WTC11 (cell line): ENCODE data around the gene MPP2. TPM values are rescaled to one million over a fixed set of nuclear protein-coding genes. Genes with fewer than 3 reads are reported as not detected.

Source experiments
- ATAC-seq: fragments of 200-7000 bp; cut with Tn5 transposase; 2 replicates; pipeline ENCODE4 v1.10.0; 2021; ENCODE audit warnings: mild to moderate bottlenecking, moderate library complexity
- CTCF ChIA-PET: fragments of 300-600 bp; sonication (Branson Sonifier 250); formaldehyde crosslinking; loops from one replicate; lab custom pipeline; 2021; ENCODE audit warnings: antibody characterized with exemption; lab: Charles Lee
- POLR2A ChIA-PET: fragments of 350-600 bp; sonication (Branson Sonifier 250); formaldehyde crosslinking; loops from one replicate; lab custom pipeline; 2021; ENCODE audit warnings: antibody characterized with exemption; lab: Charles Lee
- DNase-seq: peaks from one replicate; pipeline ENCODE4 v3.0.0; 2021; ENCODE audit warnings: low spot score
- H3K27ac Mint-ChIP-seq: 2 replicates; pipeline ENCODE4 v1.8.0; 2021; ENCODE audit warnings: mixed read lengths
- H3K27me3 Mint-ChIP-seq: 2 replicates; pipeline ENCODE4 v1.8.0; 2021; ENCODE audit warnings: low read depth, mild to moderate bottlenecking, moderate library complexity, mixed read lengths
- H3K36me3 Mint-ChIP-seq: 2 replicates; pipeline ENCODE4 v1.8.0; 2021; ENCODE audit warnings: mixed read lengths
- H3K4me1 Mint-ChIP-seq: 2 replicates; pipeline ENCODE4 v1.8.0; 2022; ENCODE audit warnings: mixed read lengths
- H3K4me3 Mint-ChIP-seq: 2 replicates; pipeline ENCODE4 v1.8.0; 2021; ENCODE audit warnings: mild to moderate bottlenecking, moderate library complexity, mixed read lengths
- H3K9me3 Mint-ChIP-seq: 2 replicates; pipeline ENCODE4 v1.8.0; 2021; ENCODE audit warnings: mixed read lengths
- CDX4 ChIP-seq: fragments of 250-450 bp; sonication (Bioruptor Pico); IDR thresholded peaks from 2 replicates; pipeline ENCODE4 v1.9.0; 2021; ENCODE audit warnings: moderate library complexity, mild to moderate bottlenecking, inconsistent platforms, borderline replicate concordance
- IRF2 ChIP-seq: sonication (generic); formaldehyde crosslinking; IDR thresholded peaks from 2 replicates; pipeline ENCODE4 v1.8.0; 2022; ENCODE audit warnings: low read depth, missing genetic modification reagents, borderline replicate concordance
- MAX ChIP-seq: sonication (generic); formaldehyde crosslinking; IDR thresholded peaks from 2 replicates; pipeline ENCODE4 v1.8.0; 2022; ENCODE audit warnings: mild to moderate bottlenecking, missing genetic modification reagents
- OVOL2 ChIP-seq: fragments of 250-450 bp; sonication (Bioruptor Pico); IDR thresholded peaks from 2 replicates; pipeline ENCODE4 v1.9.0; 2021; ENCODE audit warnings: mild to moderate bottlenecking, borderline replicate concordance
- RORB ChIP-seq: fragments of 250-450 bp; sonication (Bioruptor Pico); IDR thresholded peaks from 2 replicates; pipeline ENCODE4 v1.9.0; 2021; ENCODE audit warnings: mild to moderate bottlenecking
- STAT6 ChIP-seq: sonication (generic); formaldehyde crosslinking; conservative IDR thresholded peaks from 2 replicates; pipeline ENCODE4 v1.8.1; 2023; ENCODE audit warnings: mild to moderate bottlenecking, low read depth, missing genetic modification reagents, moderate library complexity
- ZNF396 ChIP-seq: fragments of 250-450 bp; sonication (Bioruptor Pico); IDR thresholded peaks from 2 replicates; pipeline ENCODE4 v1.8.0; 2021; ENCODE audit warnings: mild to moderate bottlenecking, moderate library complexity, borderline replicate concordance
- ZSCAN18 ChIP-seq: fragments of 250-450 bp; sonication (Bioruptor Pico); IDR thresholded peaks from 2 replicates; pipeline ENCODE4 v2.1.2; 2022; ENCODE audit warnings: mild to moderate bottlenecking, moderate library complexity
- total RNA-seq: library from RNA; stranded (reverse); gene quantifications from 3 replicates; pipeline ENCODE4 v1.2.3, GENCODE V29; 2021
- TF ChIP-seq, protein P1 (sequence below): sonication (generic); formaldehyde crosslinking; IDR thresholded peaks from 2 replicates; pipeline ENCODE4 v1.8.1; 2022; ENCODE audit warnings: low read depth, mild to moderate bottlenecking, moderate library complexity, missing genetic modification reagents, borderline replicate concordance
- TF ChIP-seq, protein P2 (sequence below): fragments of 250-450 bp; sonication (Bioruptor Pico); IDR thresholded peaks from 2 replicates; pipeline ENCODE4 v1.9.0; 2021; ENCODE audit warnings: mild to moderate bottlenecking
- TF ChIP-seq, protein P3 (sequence below): sonication (generic); formaldehyde crosslinking; IDR thresholded peaks from 2 replicates; pipeline ENCODE4 v1.8.0; 2023; ENCODE audit warnings: missing genetic modification reagents
- TF ChIP-seq, protein P4 (sequence below): sonication (generic); formaldehyde crosslinking; IDR thresholded peaks from 2 replicates; pipeline ENCODE4 v1.8.1; 2023; ENCODE audit warnings: mild to moderate bottlenecking, missing genetic modification reagents, moderate library complexity
- TF ChIP-seq, protein P5 (sequence below): sonication (generic); formaldehyde crosslinking; IDR thresholded peaks from 2 replicates; pipeline ENCODE4 v1.8.0; 2022; ENCODE audit warnings: mild to moderate bottlenecking, missing genetic modification reagents

The MPP2 gene
- total RNA-seq, 1 experiment from 2014 or later: 29.3 TPM

DNA sequence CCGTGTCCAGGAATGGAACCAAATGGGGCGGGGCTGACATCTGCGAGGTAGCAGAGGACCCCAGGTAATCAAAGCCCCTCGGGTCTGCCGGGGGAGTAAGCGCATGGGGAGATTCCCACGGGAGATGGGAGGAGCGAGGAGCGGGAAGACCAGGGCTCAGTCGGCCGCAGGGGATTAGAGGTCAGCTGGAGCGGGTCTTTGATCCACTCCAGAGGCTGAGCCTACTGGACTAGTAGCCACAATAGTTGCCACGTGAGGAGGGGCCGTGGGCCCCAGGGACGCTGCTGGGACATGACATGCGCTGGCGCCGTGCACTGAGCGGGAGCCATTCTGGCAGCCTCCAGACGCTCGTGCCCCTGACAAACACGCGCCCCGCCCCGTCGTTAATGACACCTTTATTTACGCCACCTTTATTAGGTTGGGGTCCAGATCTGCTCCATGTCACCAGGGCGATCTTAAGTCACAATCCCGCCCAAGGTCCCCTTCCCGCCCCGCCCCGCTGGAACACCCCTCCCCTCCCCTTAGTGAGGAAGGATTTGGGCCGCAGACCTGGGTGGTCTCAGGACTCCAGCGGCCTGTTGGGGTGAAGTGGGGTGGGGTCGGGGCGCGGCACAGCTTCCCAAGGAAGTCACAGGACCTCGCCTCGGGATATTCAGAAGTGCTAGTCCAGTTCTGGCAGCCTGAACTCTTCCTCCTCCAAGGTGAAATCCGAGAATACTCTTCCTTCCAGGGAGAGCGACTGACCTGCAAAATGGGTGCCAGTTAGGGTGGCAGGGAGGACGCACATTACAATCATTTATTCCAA, 19.9 kb upstream of the MPP2 start:
- POLR2A ChIA-PET: no interaction called here
- no peak overlapping the region for H3K27ac Mint-ChIP-seq

GRCh38 chr17:43924558-43924957, 17.2 kb upstream of the MPP2 start:
- TF ChIP-seq OVOL2 (CRISPR knock-in tag): no peak
- TF ChIP-seq, protein P1, sequence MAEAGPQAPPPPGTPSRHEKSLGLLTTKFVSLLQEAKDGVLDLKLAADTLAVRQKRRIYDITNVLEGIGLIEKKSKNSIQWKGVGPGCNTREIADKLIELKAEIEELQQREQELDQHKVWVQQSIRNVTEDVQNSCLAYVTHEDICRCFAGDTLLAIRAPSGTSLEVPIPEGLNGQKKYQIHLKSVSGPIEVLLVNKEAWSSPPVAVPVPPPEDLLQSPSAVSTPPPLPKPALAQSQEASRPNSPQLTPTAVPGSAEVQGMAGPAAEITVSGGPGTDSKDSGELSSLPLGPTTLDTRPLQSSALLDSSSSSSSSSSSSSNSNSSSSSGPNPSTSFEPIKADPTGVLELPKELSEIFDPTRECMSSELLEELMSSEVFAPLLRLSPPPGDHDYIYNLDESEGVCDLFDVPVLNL (CRISPR knock-in tag): no peak
- TF ChIP-seq, protein P2, sequence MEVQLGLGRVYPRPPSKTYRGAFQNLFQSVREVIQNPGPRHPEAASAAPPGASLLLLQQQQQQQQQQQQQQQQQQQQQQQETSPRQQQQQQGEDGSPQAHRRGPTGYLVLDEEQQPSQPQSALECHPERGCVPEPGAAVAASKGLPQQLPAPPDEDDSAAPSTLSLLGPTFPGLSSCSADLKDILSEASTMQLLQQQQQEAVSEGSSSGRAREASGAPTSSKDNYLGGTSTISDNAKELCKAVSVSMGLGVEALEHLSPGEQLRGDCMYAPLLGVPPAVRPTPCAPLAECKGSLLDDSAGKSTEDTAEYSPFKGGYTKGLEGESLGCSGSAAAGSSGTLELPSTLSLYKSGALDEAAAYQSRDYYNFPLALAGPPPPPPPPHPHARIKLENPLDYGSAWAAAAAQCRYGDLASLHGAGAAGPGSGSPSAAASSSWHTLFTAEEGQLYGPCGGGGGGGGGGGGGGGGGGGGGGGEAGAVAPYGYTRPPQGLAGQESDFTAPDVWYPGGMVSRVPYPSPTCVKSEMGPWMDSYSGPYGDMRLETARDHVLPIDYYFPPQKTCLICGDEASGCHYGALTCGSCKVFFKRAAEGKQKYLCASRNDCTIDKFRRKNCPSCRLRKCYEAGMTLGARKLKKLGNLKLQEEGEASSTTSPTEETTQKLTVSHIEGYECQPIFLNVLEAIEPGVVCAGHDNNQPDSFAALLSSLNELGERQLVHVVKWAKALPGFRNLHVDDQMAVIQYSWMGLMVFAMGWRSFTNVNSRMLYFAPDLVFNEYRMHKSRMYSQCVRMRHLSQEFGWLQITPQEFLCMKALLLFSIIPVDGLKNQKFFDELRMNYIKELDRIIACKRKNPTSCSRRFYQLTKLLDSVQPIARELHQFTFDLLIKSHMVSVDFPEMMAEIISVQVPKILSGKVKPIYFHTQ (CRISPR knock-in tag): no peak
- no peak for TF ChIP-seq ZNF396 (CRISPR knock-in tag)
- TF ChIP-seq RORB: no peak
- no peak for TF ChIP-seq STAT6 (CRISPR knock-in tag)
- no peak for TF ChIP-seq IRF2 (CRISPR knock-in tag)
- no peak for TF ChIP-seq ZSCAN18 (CRISPR knock-in tag)
- TF ChIP-seq CDX4 (CRISPR knock-in tag): no peak
- TF ChIP-seq, protein P3, sequence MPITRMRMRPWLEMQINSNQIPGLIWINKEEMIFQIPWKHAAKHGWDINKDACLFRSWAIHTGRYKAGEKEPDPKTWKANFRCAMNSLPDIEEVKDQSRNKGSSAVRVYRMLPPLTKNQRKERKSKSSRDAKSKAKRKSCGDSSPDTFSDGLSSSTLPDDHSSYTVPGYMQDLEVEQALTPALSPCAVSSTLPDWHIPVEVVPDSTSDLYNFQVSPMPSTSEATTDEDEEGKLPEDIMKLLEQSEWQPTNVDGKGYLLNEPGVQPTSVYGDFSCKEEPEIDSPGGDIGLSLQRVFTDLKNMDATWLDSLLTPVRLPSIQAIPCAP: no peak
- TF ChIP-seq, protein P4, sequence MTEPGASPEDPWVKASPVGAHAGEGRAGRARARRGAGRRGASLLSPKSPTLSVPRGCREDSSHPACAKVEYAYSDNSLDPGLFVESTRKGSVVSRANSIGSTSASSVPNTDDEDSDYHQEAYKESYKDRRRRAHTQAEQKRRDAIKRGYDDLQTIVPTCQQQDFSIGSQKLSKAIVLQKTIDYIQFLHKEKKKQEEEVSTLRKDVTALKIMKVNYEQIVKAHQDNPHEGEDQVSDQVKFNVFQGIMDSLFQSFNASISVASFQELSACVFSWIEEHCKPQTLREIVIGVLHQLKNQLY: no peak
- TF ChIP-seq, all 79 proteins: peak for 0
- no peak for ATAC-seq
- CTCF ChIA-PET: interaction anchor here (1.3 to 3.2 kb wide), 5 partner anchors 14 to 244 kb away, joined by 3 to 24 read pairs (median 8); no protein-coding TSS in a partner anchor
- POLR2A ChIA-PET: interaction anchor here (0.6 kb wide), 1 partner anchor 44 kb away, joined by 3 read pairs; no protein-coding TSS in a partner anchor
- Mint-ChIP-seq H3K27ac (no peak overlapping the region), H3K4me3 (no peak overlapping the region), H3K36me3 (no peaks in the 10 kb centered on the region), H3K4me1 (peaks cover 17% of the 10 kb centered on the region), H3K27me3 (peaks cover 60% of the 10 kb centered on the region), H3K9me3 (peaks cover 19% of the 10 kb centered on the region)
- DNase-seq: no peak

More for the DNA sequence above, 19.9 kb upstream of the MPP2 start:
- DNase-seq (no peak), ATAC-seq (no peak; the same call in 1 of the 2 replicates)
- H3K36me3 Mint-ChIP-seq: no peaks in the 10 kb centered on the region
- peaks cover 65% of the 10 kb centered on the region for H3K27me3 Mint-ChIP-seq
- CTCF ChIA-PET: interaction anchor here (0.9 to 3.2 kb wide), 5 partner anchors 10 to 81 kb away, joined by 3 to 24 read pairs (median 4); no protein-coding TSS in a partner anchor
- peaks cover 19% of the 10 kb centered on the region for H3K9me3 Mint-ChIP-seq
- H3K4me3 Mint-ChIP-seq: peak overlapping the region; percentile 78
- TF ChIP-seq, protein P2 (CRISPR knock-in tag): no peak
- 0 out of 2 replicates have a peak, but pooled peaks have one; percentile 32 for TF ChIP-seq MAX
- TF ChIP-seq, protein P5, sequence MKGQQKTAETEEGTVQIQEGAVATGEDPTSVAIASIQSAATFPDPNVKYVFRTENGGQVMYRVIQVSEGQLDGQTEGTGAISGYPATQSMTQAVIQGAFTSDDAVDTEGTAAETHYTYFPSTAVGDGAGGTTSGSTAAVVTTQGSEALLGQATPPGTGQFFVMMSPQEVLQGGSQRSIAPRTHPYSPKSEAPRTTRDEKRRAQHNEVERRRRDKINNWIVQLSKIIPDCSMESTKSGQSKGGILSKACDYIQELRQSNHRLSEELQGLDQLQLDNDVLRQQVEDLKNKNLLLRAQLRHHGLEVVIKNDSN: no peak
- peaks cover 12% of the 10 kb centered on the region for H3K4me1 Mint-ChIP-seq
